DOHH2 (cell line): ENCODE data around the gene IL17RA.
"Not testable (repeated sequence)": the region's sequence is repeated elsewhere in the genome, so short reads cannot be mapped to it uniquely, and the experiment has no call there.

Source experiments
- H3F3A ChIP-seq: fragments of 200-600 bp; sonication (generic), shearing (Covaris generic); 2 replicates; pipeline ENCODE4 v1.6.0; 2016; ENCODE audit warnings: antibody characterized with exemption, mild to moderate bottlenecking; ENCODE audit not compliant: control insufficient read depth, insufficient read depth
- H3K27ac ChIP-seq: fragments of 200-600 bp; sonication (generic); 2 replicates; pipeline ENCODE4 v1.5.1; 2014; ENCODE audit warnings: low read depth, mild to moderate bottlenecking, low read length, moderate library complexity
- H3K27me3 ChIP-seq: fragments of 200-600 bp; sonication (generic); 2 replicates; pipeline ENCODE4 v1.6.1; 2014; ENCODE audit warnings: mild to moderate bottlenecking, low read length, mixed read lengths; ENCODE audit not compliant: control insufficient read depth
- H3K36me3 ChIP-seq: fragments of 200-600 bp; sonication (generic); 2 replicates; pipeline ENCODE4 v1.6.1; 2014; ENCODE audit warnings: mild to moderate bottlenecking, low read length, moderate library complexity, mixed read lengths; ENCODE audit not compliant: control insufficient read depth
- H3K4me1 ChIP-seq: fragments of 200-600 bp; sonication (generic); 2 replicates; pipeline ENCODE4 v1.6.1; 2014; ENCODE audit warnings: mild to moderate bottlenecking, low read length, mixed read lengths; ENCODE audit not compliant: control insufficient read depth
- H3K4me2 ChIP-seq: fragments of 200-600 bp; sonication (generic); 2 replicates; pipeline ENCODE4 v1.6.0; 2014; ENCODE audit warnings: mild to moderate bottlenecking, low read length, moderate library complexity
- H3K4me3 ChIP-seq: fragments of 200-600 bp; sonication (generic); 2 replicates; pipeline ENCODE4 v1.5.1; 2014; ENCODE audit warnings: mild to moderate bottlenecking, low read length, mixed read lengths
- H3K79me2 ChIP-seq: fragments of 200-600 bp; sonication (generic); 2 replicates; pipeline ENCODE4 v1.6.1; 2014; ENCODE audit warnings: mild to moderate bottlenecking, low read length, mixed read lengths; ENCODE audit not compliant: control insufficient read depth
- H3K9me2 ChIP-seq: fragments of 200-600 bp; sonication (generic); replicated peaks from 2 replicates; pipeline ENCODE4 v1.6.1; 2014; ENCODE audit warnings: mild to moderate bottlenecking, low read length, mixed read lengths; ENCODE audit not compliant: control insufficient read depth
- H3K9me3 ChIP-seq: fragments of 200-600 bp; sonication (generic); 2 replicates; pipeline ENCODE4 v1.6.1; 2014; ENCODE audit warnings: antibody characterized with exemption, low read length, mixed read lengths; ENCODE audit not compliant: control insufficient read depth, insufficient read depth
- H4K20me1 ChIP-seq: fragments of 200-600 bp; sonication (generic); 2 replicates; pipeline ENCODE4 v1.6.0; 2014; ENCODE audit warnings: low read depth, mild to moderate bottlenecking, antibody characterized with exemption, low read length, moderate library complexity; ENCODE audit not compliant: control insufficient read depth, insufficient read depth
- EZH2phosphoT487 ChIP-seq: fragments of 200-600 bp; sonication (generic); IDR thresholded peaks from 2 replicates; pipeline ENCODE4 v1.6.1; 2017; ENCODE audit warnings: borderline replicate concordance, mild to moderate bottlenecking, antibody characterized with exemption, low read length, moderate library complexity, mixed read lengths
- TF ChIP-seq, protein P1 (sequence below): fragments of 200-600 bp; sonication (generic); IDR thresholded peaks from one replicate; pipeline ENCODE4 v1.5.1; 2014; ENCODE audit warnings: antibody characterized with exemption, mild to moderate bottlenecking, low read depth, low read length; ENCODE audit not compliant: poor library complexity, severe bottlenecking

IL17RA gene

DNA sequence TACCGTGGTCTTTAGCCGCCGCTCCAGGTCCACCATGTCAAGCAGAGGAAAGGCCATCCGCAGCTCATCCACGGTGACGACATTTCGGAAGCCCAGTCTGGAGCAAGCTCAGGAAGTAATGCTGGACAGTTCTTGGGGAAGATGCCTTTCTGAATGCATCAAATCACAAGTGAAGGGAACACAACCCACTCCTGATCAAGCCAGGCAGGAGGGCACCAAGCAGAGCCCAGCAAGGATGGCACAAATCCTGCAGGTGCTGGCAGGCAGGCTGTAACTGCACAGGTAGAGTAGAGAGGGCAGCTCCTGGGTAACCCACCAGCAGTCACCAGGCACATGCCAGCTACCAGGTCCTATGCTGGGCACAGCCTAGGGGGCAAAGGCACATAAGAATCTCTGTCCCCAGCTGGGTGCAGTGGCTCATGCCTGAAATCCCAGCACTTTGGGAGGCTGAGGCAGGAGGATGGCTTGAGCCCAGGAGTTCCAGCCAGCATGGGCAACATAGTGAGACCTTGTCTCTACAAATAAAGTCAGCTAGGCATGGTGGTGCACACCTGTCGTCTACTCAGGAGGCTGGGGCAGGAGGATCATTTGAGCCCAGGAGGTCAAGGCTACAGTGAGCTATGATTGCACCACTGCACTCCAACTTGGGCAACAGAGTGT is 60.4 kb downstream of the IL17RA start:
- no peaks in the 10 kb centered on the region for H3K4me1 ChIP-seq
- H3K79me2 ChIP-seq, result peaks cover 29% of the 10 kb centered on the region
- no peaks in the 10 kb centered on the region for H3K27me3 ChIP-seq
- no peaks in the 10 kb centered on the region for H3F3A ChIP-seq
- H3K9me3 ChIP-seq, result no peaks in the 10 kb centered on the region
- no peak overlapping the region for H3K27ac ChIP-seq
- H4K20me1 ChIP-seq, result no peaks in the 10 kb centered on the region
- H3K4me3 ChIP-seq, result no peak overlapping the region
- no peaks in the 10 kb centered on the region for H3K9me2 ChIP-seq
- TF ChIP-seq, protein P1, sequence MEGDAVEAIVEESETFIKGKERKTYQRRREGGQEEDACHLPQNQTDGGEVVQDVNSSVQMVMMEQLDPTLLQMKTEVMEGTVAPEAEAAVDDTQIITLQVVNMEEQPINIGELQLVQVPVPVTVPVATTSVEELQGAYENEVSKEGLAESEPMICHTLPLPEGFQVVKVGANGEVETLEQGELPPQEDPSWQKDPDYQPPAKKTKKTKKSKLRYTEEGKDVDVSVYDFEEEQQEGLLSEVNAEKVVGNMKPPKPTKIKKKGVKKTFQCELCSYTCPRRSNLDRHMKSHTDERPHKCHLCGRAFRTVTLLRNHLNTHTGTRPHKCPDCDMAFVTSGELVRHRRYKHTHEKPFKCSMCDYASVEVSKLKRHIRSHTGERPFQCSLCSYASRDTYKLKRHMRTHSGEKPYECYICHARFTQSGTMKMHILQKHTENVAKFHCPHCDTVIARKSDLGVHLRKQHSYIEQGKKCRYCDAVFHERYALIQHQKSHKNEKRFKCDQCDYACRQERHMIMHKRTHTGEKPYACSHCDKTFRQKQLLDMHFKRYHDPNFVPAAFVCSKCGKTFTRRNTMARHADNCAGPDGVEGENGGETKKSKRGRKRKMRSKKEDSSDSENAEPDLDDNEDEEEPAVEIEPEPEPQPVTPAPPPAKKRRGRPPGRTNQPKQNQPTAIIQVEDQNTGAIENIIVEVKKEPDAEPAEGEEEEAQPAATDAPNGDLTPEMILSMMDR, result no peak
- no peak overlapping the region for H3K4me2 ChIP-seq
- peaks cover 77% of the 10 kb centered on the region for H3K36me3 ChIP-seq

DNA sequence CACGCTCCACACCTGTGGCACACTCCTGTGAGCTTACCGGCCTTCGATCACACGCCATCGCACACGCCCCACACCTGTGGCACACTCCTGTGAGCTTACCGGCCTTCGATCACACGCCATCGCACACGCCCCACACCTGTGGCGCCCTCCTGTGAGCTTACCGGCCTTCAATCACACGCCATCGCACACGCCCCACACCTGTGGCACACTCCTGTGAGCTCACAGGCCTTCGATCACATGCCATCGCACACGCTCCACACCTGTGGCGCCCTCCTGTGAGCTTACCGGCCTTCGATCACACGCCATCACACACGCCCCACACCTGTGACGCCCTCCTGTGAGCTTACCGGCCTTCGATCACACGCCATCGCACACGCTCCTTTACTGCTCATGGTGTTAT is 62.7 kb downstream of the IL17RA start:
- H3K4me3 ChIP-seq, H3K27me3 ChIP-seq, H3K9me3 ChIP-seq, H4K20me1 ChIP-seq, H3K4me2 ChIP-seq, H3K27ac ChIP-seq, H3K4me1 ChIP-seq, H3K9me2 ChIP-seq, H3F3A ChIP-seq: not testable (repeated sequence)
- peaks cover 58% of the 10 kb centered on the region for H3K36me3 ChIP-seq
- H3K79me2 ChIP-seq, result peaks cover 52% of the 10 kb centered on the region

DNA sequence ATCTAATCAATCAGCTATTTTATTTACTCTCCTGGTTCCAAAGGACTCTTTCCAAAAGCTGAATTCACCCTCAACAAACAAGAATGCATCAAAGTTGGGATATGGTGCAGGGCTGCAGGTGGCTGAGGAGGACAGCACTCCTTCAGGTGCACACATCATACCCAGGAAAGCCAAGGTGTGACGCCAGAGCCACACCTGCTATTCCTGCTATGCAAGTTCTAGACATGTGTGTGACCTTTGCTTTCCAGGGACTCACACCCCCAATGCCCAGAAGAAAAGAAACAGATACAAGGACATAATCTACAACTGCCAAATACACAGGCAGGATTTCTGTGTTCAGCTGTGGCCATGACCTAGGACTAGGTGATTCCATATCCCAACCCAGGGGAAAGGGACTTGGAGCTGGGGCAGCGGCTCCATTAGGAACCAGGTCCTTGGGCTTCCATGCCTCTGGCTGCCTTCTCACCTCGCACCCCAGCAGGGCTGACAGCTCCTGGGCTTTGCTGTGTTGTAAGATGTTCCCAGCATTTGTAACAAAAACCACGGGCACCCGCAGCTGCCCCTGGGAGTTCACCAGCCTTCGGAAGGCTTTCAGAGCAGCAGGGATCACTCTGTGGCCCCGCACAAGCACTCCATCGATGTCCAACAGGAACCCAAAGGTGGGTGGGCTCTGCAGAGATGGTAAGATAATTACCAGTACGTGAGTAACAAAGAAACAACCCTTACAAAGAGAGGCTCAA is 64.4 kb downstream of the IL17RA start:
- no peaks in the 10 kb centered on the region for H3K4me1 ChIP-seq
- H3K4me3 ChIP-seq, result no peak overlapping the region
- H3K4me2 ChIP-seq, result no peak overlapping the region
- H3K36me3 ChIP-seq, result peaks cover 49% of the 10 kb centered on the region
- H3K27me3 ChIP-seq, result no peaks in the 10 kb centered on the region
- peaks cover 70% of the 10 kb centered on the region for H3K79me2 ChIP-seq
- H3F3A ChIP-seq, result no peaks in the 10 kb centered on the region
- no peaks in the 10 kb centered on the region for H3K9me3 ChIP-seq
- H3K27ac ChIP-seq, result no peak overlapping the region
- no peak for TF ChIP-seq EZH2phosphoT487
- TF ChIP-seq, protein P1, result no peak
- no peaks in the 10 kb centered on the region for H3K9me2 ChIP-seq
- H4K20me1 ChIP-seq, result no peaks in the 10 kb centered on the region

DNA sequence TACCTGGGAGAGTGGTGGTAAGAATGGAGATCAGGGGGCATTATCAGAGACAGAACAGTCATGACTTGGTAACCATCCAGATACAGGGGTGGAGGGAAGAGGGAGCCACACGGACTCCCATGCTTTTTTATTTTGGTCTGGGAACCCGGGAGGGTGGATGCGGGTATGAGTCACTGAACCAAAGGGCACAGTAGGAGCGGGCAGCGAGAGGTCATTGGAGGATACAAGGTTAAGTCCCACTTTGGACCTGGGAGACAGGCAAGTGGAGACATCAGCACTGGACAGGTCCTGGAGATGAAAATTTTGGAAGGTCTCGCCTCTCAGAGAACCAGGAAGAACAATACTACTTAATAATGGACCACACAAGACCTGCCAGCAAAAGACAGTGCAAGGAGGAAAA is 67.5 kb downstream of the IL17RA start:
- no peaks in the 10 kb centered on the region for H3K9me3 ChIP-seq
- H3K79me2 ChIP-seq, result peaks cover 99% of the 10 kb centered on the region
- no peaks in the 10 kb centered on the region for H3F3A ChIP-seq
- peaks cover 33% of the 10 kb centered on the region for H3K36me3 ChIP-seq
- no peaks in the 10 kb centered on the region for H3K9me2 ChIP-seq
- TF ChIP-seq EZH2phosphoT487, result no peak
- TF ChIP-seq, protein P1, result no peak
- no peak overlapping the region for H3K4me2 ChIP-seq
- no peak overlapping the region for H3K27ac ChIP-seq
- H3K27me3 ChIP-seq, result no peaks in the 10 kb centered on the region
- H3K4me1 ChIP-seq, result peaks cover 17% of the 10 kb centered on the region
- H4K20me1 ChIP-seq, result no peaks in the 10 kb centered on the region
- no peak overlapping the region for H3K4me3 ChIP-seq
